H9 (cell line): ENCODE results near the gene NUDT14. TPM values are rescaled to one million over a fixed set of nuclear protein-coding genes. Genes with fewer than 3 reads are reported as not detected.

Experiments used
- DNase-seq: peaks from one replicate; pipeline ENCODE4 v3.0.0-alpha.2; 2017
- H2AFZ ChIP-seq: one replicate; pipeline ENCODE4 v1.6.1; 2013; ENCODE audit warnings: mild to moderate bottlenecking, low read length, control low read depth, moderate library complexity
- H2AK5ac ChIP-seq: 2 replicates; pipeline ENCODE4 v1.6.1; 2013; ENCODE audit warnings: low read length, control low read depth, mixed read lengths; ENCODE audit not compliant: insufficient read length
- H2BK120ac ChIP-seq: one replicate; pipeline ENCODE4 v1.6.1; 2013; ENCODE audit warnings: low read depth, mild to moderate bottlenecking, low read length, control low read depth, inconsistent platforms; ENCODE audit not compliant: poor library complexity, severe bottlenecking
- H2BK12ac ChIP-seq: 2 replicates; pipeline ENCODE4 v1.6.1; 2013; ENCODE audit warnings: low read length, control low read depth, mixed read lengths, low read depth; ENCODE audit not compliant: insufficient read length
- H2BK15ac ChIP-seq: 2 replicates; pipeline ENCODE4 v1.6.1; 2013; ENCODE audit warnings: low read depth, low read length, control low read depth
- H2BK20ac ChIP-seq: one replicate; pipeline ENCODE4 v1.6.1; 2013; ENCODE audit warnings: low read depth, mild to moderate bottlenecking, low read length, control low read depth, inconsistent platforms; ENCODE audit not compliant: poor library complexity, severe bottlenecking
- H2BK5ac ChIP-seq: 2 replicates; pipeline ENCODE4 v1.6.1; 2013; ENCODE audit warnings: low read length, control low read depth, mixed read lengths; ENCODE audit not compliant: insufficient read length
- H3K14ac ChIP-seq: 2 replicates; pipeline ENCODE4 v1.6.1; 2013; ENCODE audit warnings: low read length, control low read depth; ENCODE audit not compliant: insufficient read depth
- H3K18ac ChIP-seq: 2 replicates; pipeline ENCODE4 v1.6.1; 2013; ENCODE audit warnings: low read depth, mild to moderate bottlenecking, mixed read lengths, low read length, control low read depth; ENCODE audit not compliant: insufficient read length
- H3K23ac ChIP-seq: 2 replicates; pipeline ENCODE4 v1.6.1; 2013; ENCODE audit warnings: low read length, control low read depth, mixed read lengths, low read depth; ENCODE audit not compliant: insufficient read length
- H3K23me2 ChIP-seq: 2 replicates; pipeline ENCODE4 v1.6.1; 2013; ENCODE audit warnings: low read depth, mild to moderate bottlenecking, mixed read lengths, low read length, control low read depth; ENCODE audit not compliant: insufficient read length, poor library complexity, severe bottlenecking
- H3K27ac ChIP-seq: 2 replicates; pipeline ENCODE4 v1.5.1; 2013; ENCODE audit warnings: low read length, control low read depth, mixed read lengths, low read depth; ENCODE audit not compliant: insufficient read length
- H3K27me3 ChIP-seq: 2 replicates; pipeline ENCODE4 v1.6.1; 2013; ENCODE audit warnings: low read length, control low read depth, inconsistent platforms; ENCODE audit not compliant: insufficient read depth
- H3K4ac ChIP-seq: 2 replicates; pipeline ENCODE4 v1.6.1; 2013; ENCODE audit warnings: low read depth, mild to moderate bottlenecking, control low read depth, inconsistent platforms, low read length, moderate library complexity
- H3K4me1 ChIP-seq: 2 replicates; pipeline ENCODE4 v1.6.1; 2013; ENCODE audit warnings: low read length, control low read depth, inconsistent platforms; ENCODE audit not compliant: insufficient read depth
- H3K4me2 ChIP-seq: 2 replicates; pipeline ENCODE4 v1.6.1; 2013; ENCODE audit warnings: low read length, control low read depth, mixed read lengths; ENCODE audit not compliant: insufficient read length, insufficient read depth
- H3K56ac ChIP-seq: 2 replicates; pipeline ENCODE4 v1.6.1; 2013; ENCODE audit warnings: low read depth, mild to moderate bottlenecking, mixed read lengths, low read length, control low read depth; ENCODE audit not compliant: insufficient read length
- H3K79me1 ChIP-seq: 2 replicates; pipeline ENCODE4 v1.6.1; 2013; ENCODE audit warnings: low read depth, mild to moderate bottlenecking, moderate library complexity, low read length, control low read depth, inconsistent platforms; ENCODE audit not compliant: insufficient read depth, poor library complexity, severe bottlenecking
- H3K79me2 ChIP-seq: 2 replicates; pipeline ENCODE4 v1.6.1; 2013; ENCODE audit warnings: low read length, control low read depth, inconsistent platforms; ENCODE audit not compliant: insufficient read depth
- H3K9ac ChIP-seq: 2 replicates; pipeline ENCODE4 v1.6.1; 2013; ENCODE audit warnings: low read length, control low read depth, mixed read lengths; ENCODE audit not compliant: insufficient read length; ENCODE audit errors: extremely low read depth
- H3K9me3 ChIP-seq: one replicate; pipeline ENCODE4 v1.6.1; 2013; ENCODE audit warnings: low read depth, low read length, inconsistent platforms; ENCODE audit not compliant: control insufficient read depth
- H3T11ph ChIP-seq: one replicate; pipeline ENCODE4 v1.6.1; 2013; ENCODE audit warnings: mild to moderate bottlenecking, low read length, control low read depth, inconsistent platforms
- H4K20me1 ChIP-seq: one replicate; pipeline ENCODE4 v1.6.1; 2013; ENCODE audit not compliant: control insufficient read depth, insufficient read length, insufficient read depth
- H4K5ac ChIP-seq: 2 replicates; pipeline ENCODE4 v1.6.1; 2013; ENCODE audit warnings: low read depth, mild to moderate bottlenecking, mixed read lengths, low read length, control low read depth; ENCODE audit not compliant: insufficient read length
- H4K8ac ChIP-seq: replicated peaks from 2 replicates; pipeline ENCODE4 v1.6.1; 2013; ENCODE audit warnings: low read length, control low read depth, mixed read lengths, low read depth; ENCODE audit not compliant: insufficient read length
- H4K91ac ChIP-seq: 2 replicates; pipeline ENCODE4 v1.6.1; 2013; ENCODE audit warnings: low read depth, mild to moderate bottlenecking, moderate library complexity, mixed read lengths, low read length, control low read depth; ENCODE audit not compliant: insufficient read length
- H3K27ac Mint-ChIP-seq, 3 experiments: 2 replicates in 2 of 3; 3 replicates in 1 of 3; pipeline ENCODE4 v1.8.0; 2020 to 2021; ENCODE audit warnings: mixed read lengths in 3 of 3, mild to moderate bottlenecking in 1 of 3, moderate library complexity in 1 of 3
- H3K27me3 Mint-ChIP-seq: 2 replicates; pipeline ENCODE4 v1.8.0; 2021; ENCODE audit warnings: low read depth, mild to moderate bottlenecking, moderate library complexity, mixed read lengths
- H3K36me3 Mint-ChIP-seq, 3 experiments: 2 replicates in 2 of 3; 3 replicates in 1 of 3; pipeline ENCODE4 v1.8.0; 2020 to 2021; ENCODE audit warnings: low read depth in 3 of 3, mixed read lengths in 3 of 3; ENCODE audit not compliant: insufficient read depth in 1 of 3
- H3K4me1 Mint-ChIP-seq, 2 experiments: 2 replicates each; pipeline ENCODE4 v1.8.0; 2020; ENCODE audit warnings: mixed read lengths in 2 of 2
- H3K4me3 Mint-ChIP-seq, 2 experiments: 2 replicates in 1 of 2; 3 replicates in 1 of 2; pipeline ENCODE4 v1.8.0; 2020 to 2021; ENCODE audit warnings: mild to moderate bottlenecking in 2 of 2, mixed read lengths in 2 of 2, moderate library complexity in 1 of 2
- H3K9me3 Mint-ChIP-seq, 2 experiments: 2 replicates in 1 of 2; 3 replicates in 1 of 2; pipeline ENCODE4 v1.8.0; 2020; ENCODE audit warnings: mild to moderate bottlenecking in 2 of 2, mixed read lengths in 2 of 2, moderate library complexity in 1 of 2
- CTCF ChIP-seq: fragments of 200-600 bp; sonication (generic); conservative IDR thresholded peaks from 3 replicates; pipeline ENCODE4 v1.8.0; 2021; ENCODE audit warnings: antibody characterized with exemption, mild to moderate bottlenecking
- WGBS: extraction: QIAGEN DNeasy Blood & Tissue Kit; methylation state at CpG from one replicate; pipeline ENCODE4 v1.1.7; 2013; ENCODE audit warnings: missing lambda C conversion rate, low lambda C conversion rate, mixed read lengths; ENCODE audit not compliant: insufficient read length; ENCODE audit errors: extremely low coverage; 5-methylcytosine and 5-hydroxymethylcytosine counted together
- total RNA-seq: library from RNA; stranded (reverse); gene quantifications from 2 replicates; pipeline ENCODE4 v1.2.1, GENCODE V29; 2021

NUDT14 gene
- total RNA-seq, 1 experiment from 2014 or later, result 41.1 TPM

DNA sequence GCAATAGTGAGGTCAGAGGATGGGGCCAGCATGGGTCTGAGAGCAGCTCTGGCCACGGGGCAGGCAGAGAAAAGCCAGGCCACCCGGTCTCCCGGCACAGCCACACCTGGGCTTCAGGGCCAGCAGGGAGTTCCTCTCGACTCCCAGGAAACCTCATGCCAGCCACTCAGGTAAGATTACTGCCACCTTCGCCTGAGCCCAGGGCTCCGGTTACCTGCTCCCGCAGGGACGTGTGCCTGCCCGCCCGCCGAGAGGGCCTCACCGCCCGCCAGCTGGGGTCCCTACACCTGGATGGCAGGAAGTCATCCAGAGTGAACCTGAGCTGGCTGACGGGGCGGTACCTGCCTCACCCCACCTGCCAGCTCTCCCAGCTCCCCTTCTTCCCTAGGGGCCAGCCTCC, 19.8 kb downstream of the NUDT14 start:
- no peak for DNase-seq
- no peak overlapping the region for H2AK5ac ChIP-seq
- H3T11ph ChIP-seq, result no peak overlapping the region
- no peaks in the 10 kb centered on the region for H3K9me3 Mint-ChIP-seq
- H2BK12ac ChIP-seq, result no peak overlapping the region
- H3K4ac ChIP-seq, result no peak overlapping the region
- H2BK15ac ChIP-seq, result no peak overlapping the region
- no peak overlapping the region for H4K5ac ChIP-seq
- H3K4me1 ChIP-seq, result no peaks in the 10 kb centered on the region
- no peak overlapping the region for H4K91ac ChIP-seq
- H3K23ac ChIP-seq, result no peak overlapping the region
- no peaks in the 10 kb centered on the region for H3K23me2 ChIP-seq
- no peaks in the 10 kb centered on the region for H4K20me1 ChIP-seq
- WGBS, result no CpG with 5 or more reads among the region's 15 CpGs
- no peak overlapping the region for H2BK5ac ChIP-seq
- no peak overlapping the region for H3K27ac Mint-ChIP-seq
- no peak overlapping the region for H3K14ac ChIP-seq
- no peak for TF ChIP-seq CTCF
- no peaks in the 10 kb centered on the region for H3K79me2 ChIP-seq
- H3K4me3 Mint-ChIP-seq, result no peak overlapping the region
- no peak overlapping the region for H3K56ac ChIP-seq
- no peak overlapping the region for H3K18ac ChIP-seq
- H3K9me3 ChIP-seq, result no peaks in the 10 kb centered on the region
- peaks cover 3 to 28% of the 10 kb centered on the region in 2 experiments for H3K4me1 Mint-ChIP-seq
- no peak overlapping the region for H2BK20ac ChIP-seq
- H3K36me3 Mint-ChIP-seq, result no peaks in the 10 kb centered on the region
- peaks cover 5% of the 10 kb centered on the region for H3K27me3 Mint-ChIP-seq
- no peaks in the 10 kb centered on the region for H3K27me3 ChIP-seq
- no peak overlapping the region for H2AFZ ChIP-seq
- no peak overlapping the region for H4K8ac ChIP-seq
- H2BK120ac ChIP-seq, result no peak overlapping the region
- H3K4me2 ChIP-seq, result no peak overlapping the region
- no peak overlapping the region for H3K9ac ChIP-seq
- H3K79me1 ChIP-seq, result no peaks in the 10 kb centered on the region
- H3K27ac ChIP-seq, result no peak overlapping the region
